IMR-90 (cell line): Measurements from ENCODE around the gene GM2A. TPM values are rescaled to one million over a fixed set of nuclear protein-coding genes. Genes with fewer than 3 reads are reported as not detected.

Experiments used
- ATAC-seq: fragments of 200-7000 bp; cut with Tn5 transposase; 2 replicates; pipeline ENCODE4 v1.9.1; 2020; ENCODE audit warnings: low read depth, mild to moderate bottlenecking, moderate library complexity
- BruUV-seq: library from RNA; stranded (reverse); fragments of 400-500 nt; replicated peaks from 2 replicates; lab custom pipeline; 2021; lab: Mats Ljungman, UMichigan
- CTCF ChIA-PET: fragments of 300-600 bp; formaldehyde crosslinking; extraction: SDS; loops from one replicate; lab custom pipeline; 2021; ENCODE audit warnings: antibody characterized with exemption; lab: Yijun Ruan, JAX
- POLR2A ChIA-PET: fragments of 300-600 bp; sonication (Branson Sonifier 250); formaldehyde crosslinking; loops from one replicate; lab custom pipeline; 2022; ENCODE audit warnings: antibody characterized with exemption; ENCODE audit not compliant: unreplicated experiment; lab: Charles Lee
- DNase-seq: peaks from one replicate; pipeline ENCODE4 v3.0.0; 2013
- H2AFZ ChIP-seq: replicated peaks from 2 replicates; pipeline ENCODE3; 2013; ENCODE audit warnings: low read length, mild to moderate bottlenecking; ENCODE audit not compliant: poor library complexity
- H2AK5ac ChIP-seq: 2 replicates; pipeline ENCODE4 v1.6.1; 2013; ENCODE audit warnings: low read depth, low read length, inconsistent platforms
- H2AK9ac ChIP-seq: replicated peaks from 2 replicates; pipeline ENCODE3; 2013; ENCODE audit warnings: mild to moderate bottlenecking, low read depth, low read length, moderate library complexity; ENCODE audit not compliant: poor library complexity
- H2BK120ac ChIP-seq: 2 replicates; pipeline ENCODE4 v1.6.1; 2013; ENCODE audit warnings: low read depth, low read length, inconsistent platforms
- H2BK15ac ChIP-seq: 3 replicates; pipeline ENCODE4 v1.6.1; 2013; ENCODE audit warnings: low read depth, low read length, inconsistent platforms
- H2BK20ac ChIP-seq: 2 replicates; pipeline ENCODE4 v1.6.1; 2013; ENCODE audit warnings: low read depth, mild to moderate bottlenecking, inconsistent platforms, low read length, moderate library complexity
- H2BK5ac ChIP-seq: 2 replicates; pipeline ENCODE4 v1.6.1; 2013; ENCODE audit warnings: mild to moderate bottlenecking, low read depth, low read length, inconsistent platforms; ENCODE audit not compliant: poor library complexity, severe bottlenecking
- H3K14ac ChIP-seq: replicated peaks from 2 replicates; pipeline ENCODE4 v1.6.1; 2013; ENCODE audit warnings: low read depth, low read length, inconsistent platforms
- H3K18ac ChIP-seq: 2 replicates; pipeline ENCODE4 v1.6.1; 2013; ENCODE audit warnings: low read depth, low read length, control low read depth
- H3K23ac ChIP-seq: 2 replicates; pipeline ENCODE4 v1.6.1; 2013; ENCODE audit warnings: low read depth, low read length, inconsistent platforms
- H3K27ac ChIP-seq: 2 replicates; pipeline ENCODE4 v1.5.1; 2013; ENCODE audit warnings: mild to moderate bottlenecking, control low read depth, low read length; ENCODE audit not compliant: insufficient read depth
- H3K27me3 ChIP-seq: 2 replicates; pipeline ENCODE4 v1.6.1; 2013; ENCODE audit warnings: low read length; ENCODE audit not compliant: control insufficient read depth, insufficient read depth
- H3K36me3 ChIP-seq: 2 replicates; pipeline ENCODE4 v1.6.1; 2013; ENCODE audit warnings: low read length, mixed read lengths; ENCODE audit not compliant: control insufficient read depth, insufficient read depth
- H3K4ac ChIP-seq: 2 replicates; pipeline ENCODE4 v1.6.1; 2013; ENCODE audit warnings: low read depth, low read length, inconsistent platforms
- H3K4me1 ChIP-seq: 2 replicates; pipeline ENCODE4 v1.6.1; 2013; ENCODE audit warnings: low read length, mixed read lengths; ENCODE audit not compliant: control insufficient read depth, insufficient read depth
- H3K4me2 ChIP-seq: 2 replicates; pipeline ENCODE4 v1.6.1; 2013; ENCODE audit warnings: low read depth, mild to moderate bottlenecking, control low read depth, low read length, moderate library complexity
- H3K4me3 ChIP-seq: 2 replicates; pipeline ENCODE4 v1.5.1; 2013; ENCODE audit warnings: low read depth, mild to moderate bottlenecking, control low read depth, low read length, moderate library complexity; ENCODE audit not compliant: insufficient read depth
- H3K56ac ChIP-seq: 2 replicates; pipeline ENCODE4 v1.6.1; 2013; ENCODE audit warnings: low read length, inconsistent platforms; ENCODE audit not compliant: insufficient read depth; ENCODE audit errors: extremely low read depth
- H3K79me1 ChIP-seq, 2 experiments: 2 replicates each; pipeline ENCODE4 v1.6.1; 2013; ENCODE audit warnings: low read length in 2 of 2, inconsistent platforms in 1 of 2, low read depth in 1 of 2
- H3K9ac ChIP-seq: 2 replicates; pipeline ENCODE4 v1.6.1; 2013; ENCODE audit warnings: low read depth, low read length, control low read depth
- H3K9me1 ChIP-seq: 2 replicates; pipeline ENCODE4 v1.6.1; 2013; ENCODE audit warnings: low read length, inconsistent platforms; ENCODE audit not compliant: insufficient read depth
- H3K9me3 ChIP-seq: 2 replicates; pipeline ENCODE4 v1.6.1; 2013; ENCODE audit warnings: low read length; ENCODE audit not compliant: control insufficient read depth, insufficient read depth
- H4K20me1 ChIP-seq: 2 replicates; pipeline ENCODE4 v1.6.1; 2013; ENCODE audit warnings: low read length, inconsistent platforms; ENCODE audit not compliant: insufficient read depth
- H4K5ac ChIP-seq: 2 replicates; pipeline ENCODE4 v1.6.1; 2013; ENCODE audit warnings: mild to moderate bottlenecking, low read depth, low read length, control low read depth
- H4K8ac ChIP-seq, 2 experiments: 2 replicates each; pipeline ENCODE4 v1.6.1; 2013; ENCODE audit warnings: low read depth in 2 of 2, low read length in 2 of 2, control low read depth in 1 of 2, inconsistent platforms in 1 of 2
- H4K91ac ChIP-seq: 2 replicates; pipeline ENCODE4 v1.6.1; 2013; ENCODE audit warnings: low read depth, low read length, inconsistent platforms; ENCODE audit not compliant: insufficient read depth
- BHLHE40 ChIP-seq: fragments of 150-350 bp; IDR thresholded peaks from 2 replicates; pipeline ENCODE4 v1.6.1; 2016; ENCODE audit warnings: mild to moderate bottlenecking, low read depth, low read length
- CEBPB ChIP-seq: IDR thresholded peaks from 2 replicates; pipeline ENCODE4 v1.6.1; 2012; ENCODE audit warnings: low read depth, low read length, improper control_type of control experiment
- CTCF ChIP-seq: conservative IDR thresholded peaks from 2 replicates; pipeline ENCODE4 v1.5.1; 2012; ENCODE audit warnings: mild to moderate bottlenecking, low read depth, low read length, improper control_type of control experiment
- ELK1 ChIP-seq: fragments of 150-350 bp; IDR thresholded peaks from 2 replicates; pipeline ENCODE4 v1.6.1; 2016; ENCODE audit warnings: low read depth, mild to moderate bottlenecking, low read length, moderate library complexity, borderline replicate concordance
- FOS ChIP-seq: fragments of 150-350 bp; IDR thresholded peaks from 2 replicates; pipeline ENCODE4 v1.6.1; 2016; ENCODE audit warnings: low read depth, low read length
- POLR2A ChIP-seq: IDR thresholded peaks from 2 replicates; pipeline ENCODE4 v1.6.1; 2012; ENCODE audit warnings: mild to moderate bottlenecking, low read depth, low read length
- RAD21 ChIP-seq: IDR thresholded peaks from 2 replicates; pipeline ENCODE4 v1.6.1; 2012; ENCODE audit warnings: low read length, improper control_type of control experiment
- RCOR1 ChIP-seq: IDR thresholded peaks from 2 replicates; pipeline ENCODE4 v1.6.1; 2012; ENCODE audit warnings: mild to moderate bottlenecking, low read length, improper control_type of control experiment; ENCODE audit not compliant: insufficient replicate concordance
- USF2 ChIP-seq: fragments of 150-350 bp; IDR thresholded peaks from 2 replicates; pipeline ENCODE4 v1.6.1; 2017; ENCODE audit warnings: mild to moderate bottlenecking, antibody characterized with exemption, low read length, low read depth
- WGBS, 2 experiments: methylation state at CpG; one replicate each; pipeline versions ENCODE4 v1.1.5 to v1.1.7; 2013; ENCODE audit warnings: missing lambda C conversion rate in 2 of 2; ENCODE audit not compliant: insufficient read length in 1 of 2; ENCODE audit errors: extremely low coverage in 2 of 2; 5-methylcytosine and 5-hydroxymethylcytosine counted together
- dilution Hi-C: fragments of 300-500 bp; cut with HindIII; formaldehyde crosslinking; loops from one replicate; pipeline ENCODE4 v1.14.3; 2018; ENCODE audit warnings: low sequenced_read_pairs; ENCODE audit not compliant: unreplicated experiment
- in situ Hi-C: fragments of 300-500 bp; cut with MboI; formaldehyde crosslinking; loops from 3 replicates; pipeline ENCODE4 v1.14.3; 2019; ENCODE audit warnings: low sequenced_read_pairs, inconsistent platforms, mixed read lengths
- intact Hi-C: fragments of 100-400 bp; cut with micrococcal nuclease; formaldehyde crosslinking; loops from 2 replicates; pipeline ENCODE4 v1.10.0; 2022
- polyA plus RNA-seq, 3 experiments: library from polyadenylated mRNA; depleted of rRNA; stranded (reverse); fragments of >200 nt; gene quantifications; 2 replicates each; pipeline ENCODE4 v1.2.3, GENCODE V29; 2012; ENCODE audit warnings: low replicate concordance in 1 of 3
- total RNA-seq: library from RNA; depleted of rRNA; stranded (reverse); fragments of >200 nt; gene quantifications from 2 replicates; pipeline ENCODE4 v1.2.3, GENCODE V29; 2012

The GM2A gene
- total and polyA plus RNA-seq, 2 of the 4 experiments (the other 2 are of a cell fraction), result 13.8 to 18.5 TPM

GRCh38 chr5:151313357-151313756, 60.4 kb downstream of the GM2A start:
- intact Hi-C loops, result no loop called here
- Histone ChIP-seq H4K20me1 (no peaks in the 10 kb centered on the region), H3K4ac (no peak overlapping the region), H3K4me1 (no peaks in the 10 kb centered on the region), H2AFZ (no peak overlapping the region), H4K8ac (no peak overlapping the region), H3K27me3 (no peaks in the 10 kb centered on the region), H3K23ac (no peak overlapping the region), H3K18ac (no peak overlapping the region), H3K4me2 (no peak overlapping the region), H2AK9ac (no peak overlapping the region), H3K9me1 (no peaks in the 10 kb centered on the region), H2BK15ac (no peak overlapping the region), H3K56ac (no peak overlapping the region), H2AK5ac (no peak overlapping the region), H2BK20ac (no peak overlapping the region), H3K27ac (no peak overlapping the region), H3K9ac (no peak overlapping the region), H3K36me3 (no peaks in the 10 kb centered on the region), H3K14ac (no peak overlapping the region), H2BK120ac (no peak overlapping the region), H3K4me3 (no peak overlapping the region), H2BK5ac (no peak overlapping the region), H4K91ac (no peak overlapping the region), H4K5ac (no peak overlapping the region), H3K9me3 (no peaks in the 10 kb centered on the region), H3K79me1 (no peaks in the 10 kb centered on the region)
- ATAC-seq, result no peak
- TF ChIP-seq CTCF, result no peak
- TF ChIP-seq POLR2A, result no peak
- TF ChIP-seq CEBPB, result no peak
- no peak for TF ChIP-seq ELK1
- TF ChIP-seq RCOR1, result no peak
- TF ChIP-seq FOS, result no peak
- TF ChIP-seq BHLHE40, result no peak
- no peak for TF ChIP-seq RAD21
- TF ChIP-seq USF2, result no peak
- in situ Hi-C loops, result no loop called here
- DNase-seq, result no peak
- ChIA-PET POLR2A (no interaction called here), CTCF (interaction anchor here (1.1 kb wide), 1 partner anchor 210 kb away, joined by 3 read pairs; no protein-coding TSS in a partner anchor)
- WGBS, 2 experiments, result no CpG with 5 or more reads among the region's 2 CpGs
- no TSS peak for BruUV-seq
- dilution Hi-C loops, result no loop called here
